ENCODE measurements around the gene ALK. TPM values are rescaled to one million over a fixed set of nuclear protein-coding genes. Genes with fewer than 3 reads are reported as not detected.

Gene ALK
- total RNA-seq, 1 experiment from 2014 or later, result not detected

DNA sequence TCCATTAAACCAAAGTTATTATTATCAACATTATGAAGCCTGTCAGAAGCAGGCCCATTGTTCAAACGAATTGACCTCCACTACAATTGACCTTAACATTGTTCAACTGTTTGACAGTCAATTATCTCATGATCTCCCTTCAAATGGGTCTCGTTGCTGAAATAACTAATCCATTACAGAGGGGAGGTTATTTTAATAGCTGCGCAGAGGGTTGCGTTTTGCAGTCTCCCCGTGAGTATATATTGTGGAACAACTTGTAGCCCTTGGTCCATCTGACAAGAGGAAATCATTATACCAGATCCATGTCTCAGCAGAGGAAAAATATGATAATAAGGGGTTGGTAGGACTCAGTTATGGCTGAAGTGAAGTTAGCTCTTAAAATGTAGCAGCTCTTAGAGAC, 159.1 kb downstream of the ALK start:
- Mint-ChIP-seq H3K36me3 (ENCODE audit: insufficient read depth in 1 of 3, low read depth in 3 of 3) (no peaks in the 10 kb centered on the region), H3K27ac (no peak overlapping the region), H3K27me3 (ENCODE audit: low read depth) (no peaks in the 10 kb centered on the region; the same call in 1 of the 2 replicates), H3K9me3 (no peaks in the 10 kb centered on the region), H3K4me1 (peaks cover 0 to 2% of the 10 kb centered on the region in 2 experiments; a peak in 2 of 4 replicates), H3K4me3 (no peak overlapping the region)
- Histone ChIP-seq H4K91ac (ENCODE audit: insufficient read length, low read depth, low read length) (no peak overlapping the region), H3K27me3 (ENCODE audit: insufficient read depth, low read length) (no peaks in the 10 kb centered on the region), H3K23ac (ENCODE audit: insufficient read length, low read depth, low read length) (no peak overlapping the region), H2AK5ac (ENCODE audit: insufficient read length, low read length) (no peak overlapping the region), H3K27ac (ENCODE audit: insufficient read length, low read depth, low read length) (no peak overlapping the region), H3K4ac (ENCODE audit: low read depth, low read length) (no peak overlapping the region), H3K9ac (ENCODE audit: extremely low read depth, insufficient read length, low read length) (no peak overlapping the region), H3K79me2 (ENCODE audit: insufficient read depth, low read length) (no peaks in the 10 kb centered on the region; the same call in 1 of the 2 replicates), H3K56ac (ENCODE audit: insufficient read length, low read depth, low read length) (no peak overlapping the region), H3K23me2 (ENCODE audit: insufficient read length, low read depth, low read length, poor library complexity, severe bottlenecking) (no peaks in the 10 kb centered on the region), H4K8ac (replicated peaks; ENCODE audit: insufficient read length, low read depth, low read length) (no peak overlapping the region), H3K4me2 (ENCODE audit: insufficient read depth, insufficient read length, low read length) (no peak overlapping the region), H2BK20ac (ENCODE audit: low read depth, low read length, poor library complexity, severe bottlenecking) (no peak overlapping the region), H3T11ph (ENCODE audit: low read length) (no peak overlapping the region), H4K5ac (ENCODE audit: insufficient read length, low read depth, low read length) (no peak overlapping the region), H2BK12ac (ENCODE audit: insufficient read length, low read depth, low read length) (no peak overlapping the region), H2BK120ac (ENCODE audit: low read depth, low read length, poor library complexity, severe bottlenecking) (no peak overlapping the region), H4K20me1 (ENCODE audit: control insufficient read depth, insufficient read depth, insufficient read length) (no peaks in the 10 kb centered on the region), H2BK5ac (ENCODE audit: insufficient read length, low read length) (no peak overlapping the region), H3K4me1 (ENCODE audit: insufficient read depth, low read length) (no peaks in the 10 kb centered on the region), H2AFZ (ENCODE audit: low read length) (no peak overlapping the region), H3K18ac (ENCODE audit: insufficient read length, low read depth, low read length) (no peak overlapping the region), H3K9me3 (ENCODE audit: control insufficient read depth, low read depth, low read length) (no peaks in the 10 kb centered on the region), H3K14ac (ENCODE audit: insufficient read depth, low read length) (no peak overlapping the region), H2BK15ac (ENCODE audit: low read depth, low read length) (no peak overlapping the region), H3K79me1 (ENCODE audit: insufficient read depth, low read depth, low read length, poor library complexity, severe bottlenecking) (no peaks in the 10 kb centered on the region)
- WGBS (ENCODE audit: extremely low coverage, insufficient read length, low lambda C conversion rate), result no CpG with 5 or more reads among the region's 5 CpGs
- no peak for DNase-seq
- TF ChIP-seq, protein P1, sequence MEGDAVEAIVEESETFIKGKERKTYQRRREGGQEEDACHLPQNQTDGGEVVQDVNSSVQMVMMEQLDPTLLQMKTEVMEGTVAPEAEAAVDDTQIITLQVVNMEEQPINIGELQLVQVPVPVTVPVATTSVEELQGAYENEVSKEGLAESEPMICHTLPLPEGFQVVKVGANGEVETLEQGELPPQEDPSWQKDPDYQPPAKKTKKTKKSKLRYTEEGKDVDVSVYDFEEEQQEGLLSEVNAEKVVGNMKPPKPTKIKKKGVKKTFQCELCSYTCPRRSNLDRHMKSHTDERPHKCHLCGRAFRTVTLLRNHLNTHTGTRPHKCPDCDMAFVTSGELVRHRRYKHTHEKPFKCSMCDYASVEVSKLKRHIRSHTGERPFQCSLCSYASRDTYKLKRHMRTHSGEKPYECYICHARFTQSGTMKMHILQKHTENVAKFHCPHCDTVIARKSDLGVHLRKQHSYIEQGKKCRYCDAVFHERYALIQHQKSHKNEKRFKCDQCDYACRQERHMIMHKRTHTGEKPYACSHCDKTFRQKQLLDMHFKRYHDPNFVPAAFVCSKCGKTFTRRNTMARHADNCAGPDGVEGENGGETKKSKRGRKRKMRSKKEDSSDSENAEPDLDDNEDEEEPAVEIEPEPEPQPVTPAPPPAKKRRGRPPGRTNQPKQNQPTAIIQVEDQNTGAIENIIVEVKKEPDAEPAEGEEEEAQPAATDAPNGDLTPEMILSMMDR (conservative IDR thresholded peaks at IDR 0.05), result no peak
